ENCODE data around the gene ATF7.

GRCh38 chr12:53533471-53533870, 92.7 kb downstream of the ATF7 start:
- TF ChIP-seq, protein P1, sequence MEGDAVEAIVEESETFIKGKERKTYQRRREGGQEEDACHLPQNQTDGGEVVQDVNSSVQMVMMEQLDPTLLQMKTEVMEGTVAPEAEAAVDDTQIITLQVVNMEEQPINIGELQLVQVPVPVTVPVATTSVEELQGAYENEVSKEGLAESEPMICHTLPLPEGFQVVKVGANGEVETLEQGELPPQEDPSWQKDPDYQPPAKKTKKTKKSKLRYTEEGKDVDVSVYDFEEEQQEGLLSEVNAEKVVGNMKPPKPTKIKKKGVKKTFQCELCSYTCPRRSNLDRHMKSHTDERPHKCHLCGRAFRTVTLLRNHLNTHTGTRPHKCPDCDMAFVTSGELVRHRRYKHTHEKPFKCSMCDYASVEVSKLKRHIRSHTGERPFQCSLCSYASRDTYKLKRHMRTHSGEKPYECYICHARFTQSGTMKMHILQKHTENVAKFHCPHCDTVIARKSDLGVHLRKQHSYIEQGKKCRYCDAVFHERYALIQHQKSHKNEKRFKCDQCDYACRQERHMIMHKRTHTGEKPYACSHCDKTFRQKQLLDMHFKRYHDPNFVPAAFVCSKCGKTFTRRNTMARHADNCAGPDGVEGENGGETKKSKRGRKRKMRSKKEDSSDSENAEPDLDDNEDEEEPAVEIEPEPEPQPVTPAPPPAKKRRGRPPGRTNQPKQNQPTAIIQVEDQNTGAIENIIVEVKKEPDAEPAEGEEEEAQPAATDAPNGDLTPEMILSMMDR (IDR thresholded peaks at IDR 0.05; ENCODE audit: borderline replicate concordance, extremely low read depth, low read length, poor library complexity, severe bottlenecking), result no peak
- no peak for TF ChIP-seq EZH2 (IDR thresholded peaks at IDR 0.05; ENCODE audit: borderline replicate concordance, low read depth, low read length, severe bottlenecking)

All from DND-41 (cell line).